Natural killer cell (primary cell): ENCODE results near the gene DOCK2. TPM values are rescaled to one million over a fixed set of nuclear protein-coding genes. Genes with fewer than 3 reads are reported as not detected.

Experiments used
- ATAC-seq, 3 donors: fragments of 150-1000 bp in 2 of 3; fragments of 200-7000 bp in 1 of 3; cut with Tn5 transposase; 1 replicate in 1 of 3; 2 replicates in 2 of 3; pipeline ENCODE4 v1.10.0; 2021; ENCODE audit warnings: mild to moderate bottlenecking in 2 of 3, moderate library complexity in 2 of 3
- DNase-seq, 2 donors: peaks; one replicate each; pipeline versions ENCODE4 v3.0.0 to v3.0.0-alpha.2; 2013 to 2021; ENCODE audit warnings: mixed read lengths in 1 of 2
- H3K27ac ChIP-seq: one replicate; pipeline ENCODE4 v1.5.1; 2013; ENCODE audit warnings: mild to moderate bottlenecking, low read length
- H3K27me3 ChIP-seq: one replicate; pipeline ENCODE4 v1.6.1; 2013; ENCODE audit warnings: low read length; ENCODE audit not compliant: control insufficient read depth, insufficient read depth
- H3K36me3 ChIP-seq: one replicate; pipeline ENCODE4 v1.6.1; 2013; ENCODE audit warnings: low read length; ENCODE audit not compliant: control insufficient read depth, insufficient read depth
- H3K4me1 ChIP-seq: one replicate; pipeline ENCODE4 v1.6.1; 2013; ENCODE audit warnings: low read length; ENCODE audit not compliant: control insufficient read depth, insufficient read depth
- H3K4me3 ChIP-seq: one replicate; pipeline ENCODE4 v1.5.1; 2013; ENCODE audit warnings: low read length
- H3K9me3 ChIP-seq: one replicate; pipeline ENCODE4 v1.6.1; 2013; ENCODE audit warnings: low read length; ENCODE audit not compliant: control insufficient read depth, insufficient read depth
- H3K27ac Mint-ChIP-seq, 2 donors: one replicate each; pipeline ENCODE4 v1.8.0; 2022; ENCODE audit warnings: mild to moderate bottlenecking in 2 of 2, mixed read lengths in 2 of 2, moderate library complexity in 1 of 2
- H3K27me3 Mint-ChIP-seq, 2 donors: one replicate each; pipeline ENCODE4 v1.8.0; 2022; ENCODE audit warnings: low read depth in 2 of 2, mixed read lengths in 2 of 2
- H3K36me3 Mint-ChIP-seq: one replicate; pipeline ENCODE4 v1.8.0; 2022; ENCODE audit warnings: mixed read lengths
- H3K4me1 Mint-ChIP-seq, 2 donors: one replicate each; pipeline ENCODE4 v1.8.0; 2022; ENCODE audit warnings: mixed read lengths in 2 of 2
- H3K4me3 Mint-ChIP-seq: one replicate; pipeline ENCODE4 v1.8.0; 2022; ENCODE audit warnings: mild to moderate bottlenecking, moderate library complexity, mixed read lengths
- H3K9me3 Mint-ChIP-seq, 2 donors: one replicate each; pipeline ENCODE4 v1.8.0; 2022; ENCODE audit warnings: mixed read lengths in 2 of 2
- CTCF ChIP-seq: fragments of 200-600 bp; IDR thresholded peaks from one replicate; pipeline ENCODE4 v1.8.0; 2022; ENCODE audit warnings: antibody characterized with exemption
- WGBS: methylation state at CpG from one replicate; pipeline ENCODE4 v1.1.7; 2013; ENCODE audit warnings: missing lambda C conversion rate; ENCODE audit not compliant: insufficient coverage; 5-methylcytosine and 5-hydroxymethylcytosine counted together
- intact Hi-C: fragments of 100-400 bp; cut with micrococcal nuclease; formaldehyde crosslinking; loops from one replicate; pipeline ENCODE4 v1.14.2; 2022
- total RNA-seq, 4 donors: library from RNA; stranded (reverse); fragments of 120-200 nt in 1 of 4; gene quantifications; one replicate each; pipeline versions ENCODE4 v1.2.3 to v1.2.4, GENCODE V29; 2013 to 2022

The DOCK2 gene
- total RNA-seq, 3 donors from 2014 or later (not counting 1 experiment from before 2014, with no cell fraction given) = 317 to 361 (median 320) TPM

- 88% methylated on average over 12 of the region's 12 CpGs for WGBS
- no peaks in the 10 kb centered on the region for H3K36me3 Mint-ChIP-seq
- H3K27ac ChIP-seq = no peak overlapping the region
- H3K9me3 Mint-ChIP-seq = no peaks in the 10 kb centered on the region
- no peak overlapping the region for H3K27ac Mint-ChIP-seq
- no peak overlapping the region for H3K4me3 ChIP-seq
- no peaks in the 10 kb centered on the region for H3K4me1 Mint-ChIP-seq
- no peak for DNase-seq
- peaks cover 12 to 14% of the 10 kb centered on the region in 2 donors for H3K27me3 Mint-ChIP-seq
- no peaks in the 10 kb centered on the region for H3K4me1 ChIP-seq
- ATAC-seq = no peak
- H3K9me3 ChIP-seq = no peaks in the 10 kb centered on the region
- H3K27me3 ChIP-seq = no peaks in the 10 kb centered on the region
- intact Hi-C loops = no loop called here
- H3K4me3 Mint-ChIP-seq = no peak overlapping the region
- TF ChIP-seq CTCF = no peak
- H3K36me3 ChIP-seq = no peaks in the 10 kb centered on the region
Observed at GRCh38 chr5:170108266-170108785, 471.3 kb downstream of the DOCK2 start.

- H3K27me3 Mint-ChIP-seq = peaks cover 7 to 8% of the 10 kb centered on the region in 2 donors
- intact Hi-C loops = no loop called here
- Histone ChIP-seq H3K4me1 (no peaks in the 10 kb centered on the region), H3K9me3 (no peaks in the 10 kb centered on the region), H3K36me3 (no peaks in the 10 kb centered on the region), H3K27me3 (no peaks in the 10 kb centered on the region), H3K4me3 (no peak overlapping the region), H3K27ac (no peak overlapping the region)
- no peak for TF ChIP-seq CTCF
- ATAC-seq = no peak
- no peaks in the 10 kb centered on the region for H3K9me3 Mint-ChIP-seq
- 91% methylated on average over 5 of the region's 7 CpGs for WGBS
- no peak overlapping the region for H3K27ac Mint-ChIP-seq
- H3K4me1 Mint-ChIP-seq = no peaks in the 10 kb centered on the region
- H3K36me3 Mint-ChIP-seq = no peaks in the 10 kb centered on the region
- DNase-seq = no peak
- no peak overlapping the region for H3K4me3 Mint-ChIP-seq
Observed at GRCh38 chr5:170109059-170110031, 472.3 kb downstream of the DOCK2 start.

- H3K36me3 ChIP-seq = no peaks in the 10 kb centered on the region
- 85% methylated on average over 3 of the region's 3 CpGs for WGBS
- no peak for ATAC-seq
- H3K4me3 Mint-ChIP-seq = no peak overlapping the region
- H3K36me3 Mint-ChIP-seq = no peaks in the 10 kb centered on the region
- H3K9me3 ChIP-seq = no peaks in the 10 kb centered on the region
- no peaks in the 10 kb centered on the region for H3K9me3 Mint-ChIP-seq
- H3K4me1 ChIP-seq = no peaks in the 10 kb centered on the region
- TF ChIP-seq CTCF = no peak
- H3K4me3 ChIP-seq = no peak overlapping the region
- intact Hi-C loops = no loop called here
- DNase-seq = no peak
- H3K27ac Mint-ChIP-seq = no peak overlapping the region
- H3K27me3 Mint-ChIP-seq = peaks cover 1 to 5% of the 10 kb centered on the region in 2 donors
- H3K27ac ChIP-seq = no peak overlapping the region
- no peaks in the 10 kb centered on the region for H3K27me3 ChIP-seq
- no peaks in the 10 kb centered on the region for H3K4me1 Mint-ChIP-seq
Observed at GRCh38 chr5:170110403-170111087, 473.5 kb downstream of the DOCK2 start.
